Measurements from ENCODE around the gene RANBP3.

RANBP3 gene

GRCh38 chr19:5940260-5941208 is 37.4 kb downstream of the RANBP3 start:
- Histone ChIP-seq H3K4me1 (ENCODE audit: insufficient read depth, low read length) (peaks cover 3% of the 10 kb centered on the region), H3K36me3 (ENCODE audit: insufficient read depth, low read length) (peaks cover 47% of the 10 kb centered on the region), H3K9me3 (ENCODE audit: low read length) (no peaks in the 10 kb centered on the region), H3K4me3 (ENCODE audit: low read length) (no peak overlapping the region), H2AFZ (ENCODE audit: low read depth, low read length) (no peak overlapping the region), H3K27me3 (ENCODE audit: insufficient read depth, low read length) (no peaks in the 10 kb centered on the region)

- H3K36me3 ChIP-seq (ENCODE audit: insufficient read depth, low read length): peaks cover 53% of the 10 kb centered on the region
- no peak overlapping the region for H2AFZ ChIP-seq (ENCODE audit: low read depth, low read length)
- H3K9me3 ChIP-seq (ENCODE audit: low read length): no peaks in the 10 kb centered on the region
- H3K4me1 ChIP-seq (ENCODE audit: insufficient read depth, low read length): peaks cover 3% of the 10 kb centered on the region
- no peak overlapping the region for H3K4me3 ChIP-seq (ENCODE audit: low read length)
- no peaks in the 10 kb centered on the region for H3K27me3 ChIP-seq (ENCODE audit: insufficient read depth, low read length)
These were observed 40.4 kb downstream of the RANBP3 start for GRCh38 chr19:5937550-5937949.

GRCh38 chr19:5936292-5936592 is 41.7 kb downstream of the RANBP3 start:
- no peak overlapping the region for H3K4me3 ChIP-seq (ENCODE audit: low read length)
- no peaks in the 10 kb centered on the region for H3K4me1 ChIP-seq (ENCODE audit: insufficient read depth, low read length)
- no peak overlapping the region for H2AFZ ChIP-seq (ENCODE audit: low read depth, low read length)
- no peaks in the 10 kb centered on the region for H3K9me3 ChIP-seq (ENCODE audit: low read length)
- H3K36me3 ChIP-seq (ENCODE audit: insufficient read depth, low read length): peaks cover 55% of the 10 kb centered on the region
- H3K27me3 ChIP-seq (ENCODE audit: insufficient read depth, low read length): no peaks in the 10 kb centered on the region

GRCh38 chr19:5935473-5936291 is 42.3 kb downstream of the RANBP3 start:
- Histone ChIP-seq H3K4me3 (ENCODE audit: low read length) (no peak overlapping the region), H2AFZ (ENCODE audit: low read depth, low read length) (no peak overlapping the region), H3K27me3 (ENCODE audit: insufficient read depth, low read length) (no peaks in the 10 kb centered on the region), H3K4me1 (ENCODE audit: insufficient read depth, low read length) (no peaks in the 10 kb centered on the region), H3K36me3 (ENCODE audit: insufficient read depth, low read length) (peaks cover 55% of the 10 kb centered on the region), H3K9me3 (ENCODE audit: low read length) (no peaks in the 10 kb centered on the region)

GRCh38 chr19:5934774-5935472 is 43.0 kb downstream of the RANBP3 start:
- Histone ChIP-seq H3K4me3 (ENCODE audit: low read length) (no peak overlapping the region), H3K36me3 (ENCODE audit: insufficient read depth, low read length) (peaks cover 56% of the 10 kb centered on the region)

GRCh38 chr19:5934069-5934401 is 43.9 kb downstream of the RANBP3 start:
- H3K9me3 ChIP-seq (ENCODE audit: low read length): no peaks in the 10 kb centered on the region
- no peak overlapping the region for H3K4me3 ChIP-seq (ENCODE audit: low read length)
- no peaks in the 10 kb centered on the region for H3K27me3 ChIP-seq (ENCODE audit: insufficient read depth, low read length)
- no peak overlapping the region for H2AFZ ChIP-seq (ENCODE audit: low read depth, low read length)
- H3K36me3 ChIP-seq (ENCODE audit: insufficient read depth, low read length): peaks cover 59% of the 10 kb centered on the region
- H3K4me1 ChIP-seq (ENCODE audit: insufficient read depth, low read length): no peaks in the 10 kb centered on the region

More at GRCh38 chr19:5934774-5935472, 43.0 kb downstream of the RANBP3 start:
- Histone ChIP-seq H3K9me3 (ENCODE audit: low read length) (no peaks in the 10 kb centered on the region), H3K27me3 (ENCODE audit: insufficient read depth, low read length) (no peaks in the 10 kb centered on the region), H2AFZ (ENCODE audit: low read depth, low read length) (no peak overlapping the region), H3K4me1 (ENCODE audit: insufficient read depth, low read length) (no peaks in the 10 kb centered on the region)

GRCh38 chr19:5933391-5934068 is 44.4 kb downstream of the RANBP3 start:
- Histone ChIP-seq H3K4me1 (ENCODE audit: insufficient read depth, low read length) (no peaks in the 10 kb centered on the region), H3K36me3 (ENCODE audit: insufficient read depth, low read length) (peaks cover 61% of the 10 kb centered on the region), H2AFZ (ENCODE audit: low read depth, low read length) (no peak overlapping the region), H3K9me3 (ENCODE audit: low read length) (no peaks in the 10 kb centered on the region), H3K27me3 (ENCODE audit: insufficient read depth, low read length) (no peaks in the 10 kb centered on the region), H3K4me3 (ENCODE audit: low read length) (no peak overlapping the region)

GRCh38 chr19:5932609-5933262 is 45.2 kb downstream of the RANBP3 start:
- no peak overlapping the region for H2AFZ ChIP-seq (ENCODE audit: low read depth, low read length)
- no peaks in the 10 kb centered on the region for H3K9me3 ChIP-seq (ENCODE audit: low read length)
- no peak overlapping the region for H3K4me3 ChIP-seq (ENCODE audit: low read length)
- H3K27me3 ChIP-seq (ENCODE audit: insufficient read depth, low read length): no peaks in the 10 kb centered on the region
- H3K4me1 ChIP-seq (ENCODE audit: insufficient read depth, low read length): no peaks in the 10 kb centered on the region
- peaks cover 64% of the 10 kb centered on the region for H3K36me3 ChIP-seq (ENCODE audit: insufficient read depth, low read length)

GRCh38 chr19:5932146-5932545 is 45.8 kb downstream of the RANBP3 start:
- H3K36me3 ChIP-seq (ENCODE audit: insufficient read depth, low read length): peaks cover 64% of the 10 kb centered on the region

GRCh38 chr19:5931251-5931650 is 46.7 kb downstream of the RANBP3 start:
- no peaks in the 10 kb centered on the region for H3K27me3 ChIP-seq (ENCODE audit: insufficient read depth, low read length)
- H2AFZ ChIP-seq (ENCODE audit: low read depth, low read length): no peak overlapping the region
- peaks cover 65% of the 10 kb centered on the region for H3K36me3 ChIP-seq (ENCODE audit: insufficient read depth, low read length)
- no peak overlapping the region for H3K4me3 ChIP-seq (ENCODE audit: low read length)
- H3K4me1 ChIP-seq (ENCODE audit: insufficient read depth, low read length): no peaks in the 10 kb centered on the region
- H3K9me3 ChIP-seq (ENCODE audit: low read length): no peaks in the 10 kb centered on the region

More at GRCh38 chr19:5932146-5932545, 45.8 kb downstream of the RANBP3 start:
- Histone ChIP-seq H3K4me3 (ENCODE audit: low read length) (no peak overlapping the region), H3K4me1 (ENCODE audit: insufficient read depth, low read length) (no peaks in the 10 kb centered on the region), H3K27me3 (ENCODE audit: insufficient read depth, low read length) (no peaks in the 10 kb centered on the region), H2AFZ (ENCODE audit: low read depth, low read length) (no peak overlapping the region), H3K9me3 (ENCODE audit: low read length) (no peaks in the 10 kb centered on the region)

- Histone ChIP-seq H2AFZ (ENCODE audit: low read depth, low read length) (no peak overlapping the region), H3K9me3 (ENCODE audit: low read length) (no peaks in the 10 kb centered on the region), H3K27me3 (ENCODE audit: insufficient read depth, low read length) (no peaks in the 10 kb centered on the region), H3K4me3 (ENCODE audit: low read length) (no peak overlapping the region), H3K4me1 (ENCODE audit: insufficient read depth, low read length) (no peaks in the 10 kb centered on the region), H3K36me3 (ENCODE audit: insufficient read depth, low read length) (peaks cover 79% of the 10 kb centered on the region)
These were observed 48.3 kb downstream of the RANBP3 start for GRCh38 chr19:5929625-5930024.

- no peak overlapping the region for H3K4me3 ChIP-seq (ENCODE audit: low read length)
- H3K9me3 ChIP-seq (ENCODE audit: low read length): no peaks in the 10 kb centered on the region
- peaks cover 83% of the 10 kb centered on the region for H3K36me3 ChIP-seq (ENCODE audit: insufficient read depth, low read length)
- no peaks in the 10 kb centered on the region for H3K27me3 ChIP-seq (ENCODE audit: insufficient read depth, low read length)
- H2AFZ ChIP-seq (ENCODE audit: low read depth, low read length): no peak overlapping the region
- H3K4me1 ChIP-seq (ENCODE audit: insufficient read depth, low read length): no peaks in the 10 kb centered on the region
These were observed 48.8 kb downstream of the RANBP3 start for GRCh38 chr19:5929179-5929578.

Measured in neuron (in vitro differentiated cells).